EH (cell line): ENCODE results near the gene CHRDL1.
"Not testable (repeated sequence)": the region's sequence is repeated elsewhere in the genome, so short reads cannot be mapped to it uniquely, and the experiment has no call there.

Source experiments
- DNase-seq: peaks from one replicate; pipeline ENCODE4 v3.0.0-alpha.2; 2015; ENCODE audit warnings: low read depth

The CHRDL1 gene

GRCh38 chrX:110795645-110796406, at the start of gene CHRDL1:
Gene CHRDL1, minus strand, starts transcription at chrX:110795817. Its CDS starts 3,636 bp downstream, at chrX:110792181.
- no peak for DNase-seq

- DNase-seq, result no peak
These were observed 41.4 kb upstream of the CHRDL1 start for GRCh38 chrX:110836982-110837381.

GRCh38 chrX:110836451-110836850, 40.8 kb upstream of the CHRDL1 start:
- no peak for DNase-seq

GRCh38 chrX:110836001-110836400, 40.4 kb upstream of the CHRDL1 start:
- DNase-seq, result no peak

- DNase-seq, result no peak
These were observed 30.4 kb upstream of the CHRDL1 start for GRCh38 chrX:110825972-110826371.

- DNase-seq, result not testable (repeated sequence)
These were observed 20.9 kb upstream of the CHRDL1 start for GRCh38 chrX:110816543-110816942.

- DNase-seq, result peak; percentile 77
These were observed 10.5 kb upstream of the CHRDL1 start for GRCh38 chrX:110806145-110806544.

GRCh38 chrX:110805303-110805702, 9.7 kb upstream of the CHRDL1 start:
- no peak for DNase-seq

- peak; percentile 34 for DNase-seq
These were observed 8.8 kb upstream of the CHRDL1 start for GRCh38 chrX:110804446-110804845.

- peak; percentile 16 for DNase-seq
These were observed 7.9 kb upstream of the CHRDL1 start for GRCh38 chrX:110803506-110803905.

- DNase-seq, result no peak
These were observed 735 bp upstream of the CHRDL1 start for GRCh38 chrX:110796407-110796697.

- DNase-seq, result no peak
These were observed 1.0 kb downstream of the CHRDL1 start for GRCh38 chrX:110794601-110795000.

GRCh38 chrX:110791071-110791470, 4.5 kb downstream of the CHRDL1 start:
- DNase-seq, result no peak

GRCh38 chrX:110786486-110786885, 9.1 kb downstream of the CHRDL1 start:
- peak; percentile 89 for DNase-seq

- peak; percentile 90 for DNase-seq
These were observed 35.8 kb downstream of the CHRDL1 start for GRCh38 chrX:110759785-110760184.

- peak; percentile 46 for DNase-seq
These were observed 36.7 kb downstream of the CHRDL1 start for GRCh38 chrX:110758781-110759422.

GRCh38 chrX:110755611-110756010, 40.0 kb downstream of the CHRDL1 start:
- DNase-seq, result no peak

GRCh38 chrX:110755061-110755460, 40.6 kb downstream of the CHRDL1 start:
- DNase-seq, result peak; percentile 85

GRCh38 chrX:110750526-110751189, 45.0 kb downstream of the CHRDL1 start:
- DNase-seq, result no peak

GRCh38 chrX:110748256-110748806, 47.3 kb downstream of the CHRDL1 start:
- no peak for DNase-seq

GRCh38 chrX:110746014-110746413, 49.6 kb downstream of the CHRDL1 start:
- no peak for DNase-seq

- DNase-seq, result no peak
These were observed 50.3 kb downstream of the CHRDL1 start for GRCh38 chrX:110745288-110745687.
